ENCODE measurements around the gene SRP9. TPM values are rescaled to one million over a fixed set of nuclear protein-coding genes. Genes with fewer than 3 reads are reported as not detected.

The SRP9 gene
- total RNA-seq, 1 donor from 2014 or later, result 143 TPM

DNA sequence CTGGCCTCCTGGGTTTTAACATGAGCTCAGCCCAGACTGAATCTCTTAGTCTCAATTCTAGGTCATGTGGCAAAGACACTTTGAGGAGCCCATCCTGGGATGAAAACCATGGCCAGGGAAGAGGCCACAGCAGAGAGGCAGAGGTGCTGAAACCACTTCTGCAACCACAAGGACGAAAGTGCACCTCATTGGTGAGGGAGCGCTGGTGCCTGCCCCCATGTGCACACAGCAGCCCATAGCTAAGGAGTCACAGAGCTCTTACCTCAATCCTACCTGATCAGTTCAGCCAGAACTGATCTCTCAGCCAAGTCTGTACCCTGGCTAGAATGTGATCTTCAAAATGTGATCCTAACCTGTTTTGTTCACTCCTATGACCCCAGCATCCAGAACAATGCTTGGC, 32.9 kb upstream of the SRP9 start:
- H3K4me3 Mint-ChIP-seq, result no peak overlapping the region
- DNase-seq, result no peak
- intact Hi-C loops (cut with micrococcal nuclease), result no loop called here
- no peak for TF ChIP-seq CTCF (IDR thresholded peaks at IDR 0.05)
- H3K4me1 Mint-ChIP-seq, result no peaks in the 10 kb centered on the region
- no peak overlapping the region for H3K27ac Mint-ChIP-seq
- ATAC-seq (ENCODE audit: low read depth), result no peak
- H3K9me3 Mint-ChIP-seq, result no peaks in the 10 kb centered on the region
- ChIA-PET POLR2A (no interaction called here), CTCF (no interaction called here)
- H3K27me3 Mint-ChIP-seq, result no peaks in the 10 kb centered on the region
- H3K36me3 Mint-ChIP-seq (ENCODE audit: low read depth), result no peaks in the 10 kb centered on the region

DNA sequence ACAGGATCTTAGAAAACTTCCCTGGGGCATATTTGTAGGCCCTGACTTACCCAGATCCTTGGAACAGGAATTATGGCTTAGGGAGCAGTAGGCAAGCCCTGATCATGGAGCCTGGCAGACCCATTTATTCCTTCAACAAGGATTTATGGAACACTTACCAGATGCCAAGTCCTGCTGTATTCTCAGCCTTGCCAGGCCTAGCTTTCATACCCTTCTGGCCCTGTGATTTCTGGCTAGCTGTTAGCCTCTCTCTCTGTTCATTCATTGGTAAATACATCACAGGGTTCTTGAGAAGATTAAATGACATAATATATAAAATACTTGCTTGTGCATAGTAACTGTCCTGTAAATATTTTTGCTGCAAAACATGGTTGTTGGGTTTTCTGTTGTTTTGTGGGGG, 32.4 kb upstream of the SRP9 start:
- intact Hi-C loops (cut with micrococcal nuclease), result no loop called here
- CTCF ChIA-PET, result no interaction called here
- Mint-ChIP-seq H3K4me1 (no peaks in the 10 kb centered on the region), H3K4me3 (no peak overlapping the region), H3K36me3 (ENCODE audit: low read depth) (no peaks in the 10 kb centered on the region), H3K27me3 (no peaks in the 10 kb centered on the region), H3K9me3 (no peaks in the 10 kb centered on the region), H3K27ac (no peak overlapping the region)
- POLR2A ChIA-PET, result no interaction called here
- no peak for TF ChIP-seq CTCF (IDR thresholded peaks at IDR 0.05)
- DNase-seq (no peak), ATAC-seq (ENCODE audit: low read depth) (no peak)

DNA sequence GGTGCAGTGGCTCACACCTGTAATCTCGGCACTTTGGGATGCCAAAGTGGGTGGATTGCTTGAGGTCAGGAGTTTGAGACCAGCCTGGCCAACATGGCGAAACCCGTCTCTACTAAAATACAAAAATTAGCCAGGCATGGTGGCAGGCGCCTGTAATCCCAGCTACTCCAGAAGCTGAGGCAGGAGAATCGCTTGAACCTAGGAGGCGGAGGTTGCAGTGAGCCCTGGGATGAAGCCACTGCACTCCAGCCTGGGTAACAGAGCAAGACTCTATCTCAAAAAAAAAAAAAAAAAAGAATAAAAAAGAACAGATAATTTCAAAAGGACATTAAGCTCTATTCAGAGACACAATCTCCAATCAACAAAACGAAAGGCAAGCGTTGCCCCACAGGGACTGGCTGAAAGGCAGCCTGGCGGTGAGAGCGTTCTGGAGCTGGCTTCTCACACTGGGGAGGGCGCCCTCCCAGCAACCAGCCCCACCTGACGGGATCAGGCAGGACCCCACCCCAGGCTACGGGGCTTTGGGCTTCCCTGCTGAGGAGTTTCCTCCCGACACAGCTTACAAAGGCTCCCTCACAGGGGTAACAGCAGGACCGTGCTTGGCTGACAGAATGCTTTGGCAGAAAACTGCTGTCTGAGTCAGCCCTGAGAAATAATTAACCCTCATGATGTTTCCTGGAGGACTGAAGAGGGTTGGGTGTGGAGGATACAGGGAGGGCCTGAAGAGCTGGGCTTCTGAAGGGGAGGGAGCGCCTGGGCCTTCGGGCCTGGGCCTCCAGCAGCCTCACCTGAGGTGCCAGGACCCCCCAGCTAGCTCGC, 31.1 kb upstream of the SRP9 start:
- no peak for ATAC-seq (ENCODE audit: low read depth)
- no peaks in the 10 kb centered on the region for H3K36me3 Mint-ChIP-seq (ENCODE audit: low read depth)
- no peak for TF ChIP-seq CTCF (IDR thresholded peaks at IDR 0.05)
- DNase-seq, result no peak
- ChIA-PET CTCF (no interaction called here), POLR2A (no interaction called here)
- no peak overlapping the region for H3K27ac Mint-ChIP-seq
- no peaks in the 10 kb centered on the region for H3K4me1 Mint-ChIP-seq
- no peaks in the 10 kb centered on the region for H3K9me3 Mint-ChIP-seq
- no peak overlapping the region for H3K4me3 Mint-ChIP-seq
- intact Hi-C loops (cut with micrococcal nuclease), result no loop called here
- H3K27me3 Mint-ChIP-seq, result no peaks in the 10 kb centered on the region

DNA sequence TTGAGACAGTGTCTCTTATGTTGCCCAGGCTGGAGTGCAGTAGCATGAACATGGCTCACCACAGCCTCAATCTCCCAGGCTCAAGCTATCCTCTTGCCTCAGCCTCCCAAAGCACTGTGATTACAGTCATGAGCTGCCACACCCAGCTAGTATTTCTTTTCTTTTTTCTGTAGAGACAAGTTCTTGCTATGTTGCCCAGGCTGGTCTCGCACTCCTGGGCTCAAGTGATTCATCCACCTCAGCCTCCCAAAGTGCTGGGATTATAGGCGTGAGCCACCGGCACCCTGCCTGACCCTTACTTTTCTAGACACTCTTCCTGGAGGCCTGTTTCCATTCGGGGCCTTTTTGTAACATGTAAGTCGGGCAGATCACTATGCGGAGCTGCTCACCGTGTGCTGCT, 30.1 kb upstream of the SRP9 start:
- intact Hi-C loops (cut with micrococcal nuclease), result no loop called here
- POLR2A ChIA-PET, result no interaction called here
- ATAC-seq (ENCODE audit: low read depth), result no peak
- H3K27ac Mint-ChIP-seq, result no peak overlapping the region
- no peak for TF ChIP-seq CTCF (IDR thresholded peaks at IDR 0.05)
- no peak overlapping the region for H3K4me3 Mint-ChIP-seq
- DNase-seq, result no peak
- H3K36me3 Mint-ChIP-seq (ENCODE audit: low read depth), result no peaks in the 10 kb centered on the region
- H3K4me1 Mint-ChIP-seq, result no peaks in the 10 kb centered on the region
- H3K27me3 Mint-ChIP-seq, result no peaks in the 10 kb centered on the region
- CTCF ChIA-PET, result no interaction called here
- H3K9me3 Mint-ChIP-seq, result no peaks in the 10 kb centered on the region

- ATAC-seq (ENCODE audit: low read depth) (no peak), DNase-seq (no peak)
- no peaks in the 10 kb centered on the region for H3K27me3 Mint-ChIP-seq
- intact Hi-C loops (cut with micrococcal nuclease), result no loop called here
- H3K9me3 Mint-ChIP-seq, result no peaks in the 10 kb centered on the region
- ChIA-PET POLR2A (no interaction called here), CTCF (no interaction called here)
- H3K27ac Mint-ChIP-seq, result no peak overlapping the region
- H3K36me3 Mint-ChIP-seq (ENCODE audit: low read depth), result no peaks in the 10 kb centered on the region
- H3K4me3 Mint-ChIP-seq, result no peak overlapping the region
- no peaks in the 10 kb centered on the region for H3K4me1 Mint-ChIP-seq
- TF ChIP-seq CTCF (IDR thresholded peaks at IDR 0.05), result no peak
Measured at GRCh38 chr1:225748529-225748928, 29.1 kb upstream of the SRP9 start.

Data from activated B cell treated with CpG ODN at 0.5 μM for 24 hours (primary cell).